Esophagus muscularis mucosa (tissue), 3 donors: ENCODE measurements around the gene DDIT3.

ENCODE experiments used
- CTCF ChIP-seq, 3 experiments: fragments of 200-600 bp in 2 of 3; fragments of 450-650 bp in 1 of 3; sonication (generic) in 2 of 3; IDR thresholded peaks; one replicate each; pipeline ENCODE4 v1.5.1; 2017 to 2019; ENCODE audit warnings: antibody characterized with exemption in 3 of 3, mild to moderate bottlenecking in 2 of 3, moderate library complexity in 1 of 3
- POLR2A ChIP-seq: fragments of 450-650 bp; IDR thresholded peaks from one replicate; pipeline ENCODE4 v1.6.1; 2017; ENCODE audit warnings: antibody characterized with exemption, moderate library complexity, mild to moderate bottlenecking, low read depth
- POLR2AphosphoS5 ChIP-seq, 2 donors: sonication (generic); formaldehyde crosslinking; IDR thresholded peaks; one replicate each; pipeline ENCODE4 v1.6.1; 2017; ENCODE audit warnings: antibody characterized with exemption in 2 of 2

GRCh38 chr12:57490126-57490525 is 30.2 kb downstream of the DDIT3 start:
- TF ChIP-seq CTCF (IDR thresholded peaks at IDR 0.05) = no peak
- no peak for TF ChIP-seq POLR2AphosphoS5 (IDR thresholded peaks at IDR 0.05)
- TF ChIP-seq POLR2A = no peak
